OCI-LY7 (cell line): ENCODE measurements around the gene PTCH2. TPM values are rescaled to one million over a fixed set of nuclear protein-coding genes. Genes with fewer than 3 reads are reported as not detected.

Source experiments
- BruUV-seq: library from RNA; stranded (reverse); fragments of 400-500 nt; replicated peaks from 2 replicates; lab custom pipeline; 2021; lab: Mats Ljungman, UMichigan
- CTCF ChIA-PET: fragments of 300-600 bp; sonication (Branson Sonifier 250); formaldehyde crosslinking; loops from one replicate; lab custom pipeline; 2022; ENCODE audit warnings: antibody characterized with exemption; ENCODE audit not compliant: unreplicated experiment; lab: Charles Lee
- POLR2A ChIA-PET: fragments of 300-600 bp; sonication (Branson Sonifier 250); formaldehyde crosslinking; loops from one replicate; lab custom pipeline; 2022; ENCODE audit warnings: antibody characterized with exemption; lab: Charles Lee
- DNase-seq: peaks from one replicate; pipeline ENCODE4 v3.0.0-alpha.2; 2015; ENCODE audit warnings: low spot score
- H2AFZ ChIP-seq: fragments of 200-600 bp; sonication (generic), shearing (Covaris generic); 2 replicates; pipeline ENCODE4 v1.6.1; 2014; ENCODE audit warnings: mild to moderate bottlenecking, antibody characterized with exemption, low read length, moderate library complexity
- H3K27ac ChIP-seq: fragments of 200-600 bp; sonication (generic); 2 replicates; pipeline ENCODE4 v1.5.1; 2014; ENCODE audit warnings: mixed run types, low read depth, mild to moderate bottlenecking, moderate library complexity, low read length, inconsistent platforms; ENCODE audit not compliant: poor library complexity, severe bottlenecking
- H3K36me3 ChIP-seq: fragments of 200-600 bp; sonication (generic); 2 replicates; pipeline ENCODE4 v1.6.1; 2014; ENCODE audit warnings: mild to moderate bottlenecking, antibody characterized with exemption, low read length, moderate library complexity, mixed read lengths; ENCODE audit not compliant: insufficient read depth
- H3K4me1 ChIP-seq: fragments of 200-600 bp; sonication (generic); 2 replicates; pipeline ENCODE4 v1.5.1; 2014; ENCODE audit warnings: mild to moderate bottlenecking, low read length; ENCODE audit not compliant: insufficient read depth, poor library complexity, severe bottlenecking
- H3K4me2 ChIP-seq: fragments of 200-600 bp; sonication (generic); 2 replicates; pipeline ENCODE4 v1.6.1; 2014; ENCODE audit warnings: mild to moderate bottlenecking, low read length
- H3K4me3 ChIP-seq: fragments of 200-600 bp; sonication (generic); 2 replicates; pipeline ENCODE4 v1.5.1; 2014; ENCODE audit warnings: mild to moderate bottlenecking, low read depth, low read length; ENCODE audit not compliant: poor library complexity, severe bottlenecking
- H3K79me2 ChIP-seq: fragments of 200-600 bp; sonication (generic); 2 replicates; pipeline ENCODE4 v1.6.1; 2016; ENCODE audit warnings: low read depth, mild to moderate bottlenecking, low read length, moderate library complexity, mixed read lengths; ENCODE audit not compliant: insufficient read depth
- H3K9me2 ChIP-seq: fragments of 200-600 bp; sonication (generic); 2 replicates; pipeline ENCODE4 v1.6.1; 2016; ENCODE audit warnings: mild to moderate bottlenecking, low read length, mixed read lengths; ENCODE audit not compliant: insufficient read depth
- H3K9me3 ChIP-seq: fragments of 200-600 bp; sonication (generic); 2 replicates; pipeline ENCODE4 v1.6.1; 2014; ENCODE audit warnings: mild to moderate bottlenecking, mixed run types, low read length, mixed read lengths
- H4K20me1 ChIP-seq: fragments of 200-600 bp; sonication (generic); 2 replicates; pipeline ENCODE4 v1.6.1; 2014; ENCODE audit warnings: mild to moderate bottlenecking, antibody characterized with exemption, low read length, moderate library complexity, mixed read lengths; ENCODE audit not compliant: insufficient read depth
- EZH2phosphoT487 ChIP-seq: fragments of 200-600 bp; sonication (generic); IDR thresholded peaks from 2 replicates; pipeline ENCODE4 v1.6.1; 2018; ENCODE audit warnings: low read depth, borderline replicate concordance, mild to moderate bottlenecking, mixed run types, antibody characterized with exemption, low read length, moderate library complexity, mixed read lengths
- intact Hi-C: fragments of 100-400 bp; cut with micrococcal nuclease; formaldehyde crosslinking; loops from one replicate; pipeline ENCODE4 v1.10.0; 2022; ENCODE audit not compliant: unreplicated experiment
- total RNA-seq, 2 experiments: library from RNA; depleted of rRNA in 1 of 2; stranded (reverse); fragments of >200 nt in 1 of 2; shearing (Covaris generic) in 1 of 2; gene quantifications; 2 replicates each; pipeline ENCODE4 v1.2.3, GENCODE V29; 2014 to 2022
- TF ChIP-seq, protein P1 (sequence below): fragments of 200-600 bp; sonication (generic); conservative IDR thresholded peaks from 2 replicates; pipeline ENCODE4 v1.5.1; 2014; ENCODE audit warnings: mild to moderate bottlenecking, antibody characterized with exemption, low read length, moderate library complexity, mixed read lengths

Gene PTCH2
- total RNA-seq, 2 experiments from 2014 or later, result 0.60 to 1.0 TPM

DNA sequence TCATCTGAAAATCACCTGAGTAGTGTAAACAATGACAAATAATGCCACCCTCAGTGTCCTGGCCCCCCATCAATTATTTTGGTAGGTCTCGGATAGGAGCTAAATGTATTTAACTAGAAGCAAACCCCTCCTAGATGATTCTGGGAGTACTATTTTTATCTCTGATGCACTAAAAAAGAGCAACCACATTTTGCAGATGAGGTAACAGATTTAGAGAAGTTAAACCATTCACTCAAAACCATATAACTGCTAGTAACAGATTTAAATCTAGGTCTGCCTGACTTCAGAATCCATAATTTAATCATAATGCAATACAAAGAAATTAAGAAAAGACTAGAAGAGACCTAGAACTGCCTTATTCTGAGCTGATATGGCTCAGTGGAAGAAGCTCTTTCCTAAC is 17.3 kb upstream of the PTCH2 start:
- Histone ChIP-seq H3K4me2 (no peak overlapping the region), H3K27ac (no peak overlapping the region), H3K79me2 (no peaks in the 10 kb centered on the region), H3K4me1 (peaks cover 10% of the 10 kb centered on the region), H3K9me3 (no peaks in the 10 kb centered on the region), H3K4me3 (no peak overlapping the region), H3K36me3 (peaks cover 15% of the 10 kb centered on the region), H3K9me2 (no peaks in the 10 kb centered on the region), H4K20me1 (no peaks in the 10 kb centered on the region), H2AFZ (no peak overlapping the region)
- TF ChIP-seq EZH2phosphoT487, result no peak
- TF ChIP-seq, protein P1, sequence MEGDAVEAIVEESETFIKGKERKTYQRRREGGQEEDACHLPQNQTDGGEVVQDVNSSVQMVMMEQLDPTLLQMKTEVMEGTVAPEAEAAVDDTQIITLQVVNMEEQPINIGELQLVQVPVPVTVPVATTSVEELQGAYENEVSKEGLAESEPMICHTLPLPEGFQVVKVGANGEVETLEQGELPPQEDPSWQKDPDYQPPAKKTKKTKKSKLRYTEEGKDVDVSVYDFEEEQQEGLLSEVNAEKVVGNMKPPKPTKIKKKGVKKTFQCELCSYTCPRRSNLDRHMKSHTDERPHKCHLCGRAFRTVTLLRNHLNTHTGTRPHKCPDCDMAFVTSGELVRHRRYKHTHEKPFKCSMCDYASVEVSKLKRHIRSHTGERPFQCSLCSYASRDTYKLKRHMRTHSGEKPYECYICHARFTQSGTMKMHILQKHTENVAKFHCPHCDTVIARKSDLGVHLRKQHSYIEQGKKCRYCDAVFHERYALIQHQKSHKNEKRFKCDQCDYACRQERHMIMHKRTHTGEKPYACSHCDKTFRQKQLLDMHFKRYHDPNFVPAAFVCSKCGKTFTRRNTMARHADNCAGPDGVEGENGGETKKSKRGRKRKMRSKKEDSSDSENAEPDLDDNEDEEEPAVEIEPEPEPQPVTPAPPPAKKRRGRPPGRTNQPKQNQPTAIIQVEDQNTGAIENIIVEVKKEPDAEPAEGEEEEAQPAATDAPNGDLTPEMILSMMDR, result no peak
- ChIA-PET CTCF (no interaction called here), POLR2A (interaction anchor here (0.6 kb wide), 2 partner anchors 23 to 1011 kb away, joined by 3 read pairs; no protein-coding TSS in a partner anchor)
- BruUV-seq, result no TSS peak
- intact Hi-C loops, result no loop called here
- DNase-seq, result no peak

DNA sequence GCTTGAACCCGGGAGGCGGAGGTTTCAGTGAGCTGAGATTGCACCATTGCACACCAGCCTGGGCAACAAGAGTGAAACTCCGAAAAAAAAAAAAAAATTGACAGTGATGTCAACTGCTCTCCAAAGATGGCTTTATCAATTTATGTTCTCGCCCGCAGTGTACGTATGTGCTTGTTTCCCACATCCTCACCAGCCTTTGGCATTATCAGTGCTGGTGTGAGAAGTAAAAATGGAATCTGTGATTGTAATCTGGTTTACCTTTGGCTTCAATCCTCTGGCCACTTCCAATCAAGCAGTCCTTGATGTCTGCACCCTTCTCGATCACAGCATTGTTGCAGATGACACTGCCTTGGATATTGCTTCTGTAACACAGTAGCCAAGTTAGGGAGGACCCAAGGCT is 14.4 kb upstream of the PTCH2 start:
- H3K4me2 ChIP-seq, result no peak overlapping the region
- BruUV-seq, result no TSS peak
- no peaks in the 10 kb centered on the region for H3K79me2 ChIP-seq
- no peaks in the 10 kb centered on the region for H3K9me3 ChIP-seq
- H3K4me1 ChIP-seq, result peaks cover 10% of the 10 kb centered on the region
- no peaks in the 10 kb centered on the region for H4K20me1 ChIP-seq
- intact Hi-C loops, result no loop called here
- peaks cover 11% of the 10 kb centered on the region for H3K36me3 ChIP-seq
- ChIA-PET CTCF (no interaction called here), POLR2A (no interaction called here)
- DNase-seq, result no peak
- no peak overlapping the region for H3K27ac ChIP-seq
- no peak for TF ChIP-seq EZH2phosphoT487
- TF ChIP-seq, protein P1, result no peak
- H3K9me2 ChIP-seq, result no peaks in the 10 kb centered on the region
- no peak overlapping the region for H2AFZ ChIP-seq
- no peak overlapping the region for H3K4me3 ChIP-seq

DNA sequence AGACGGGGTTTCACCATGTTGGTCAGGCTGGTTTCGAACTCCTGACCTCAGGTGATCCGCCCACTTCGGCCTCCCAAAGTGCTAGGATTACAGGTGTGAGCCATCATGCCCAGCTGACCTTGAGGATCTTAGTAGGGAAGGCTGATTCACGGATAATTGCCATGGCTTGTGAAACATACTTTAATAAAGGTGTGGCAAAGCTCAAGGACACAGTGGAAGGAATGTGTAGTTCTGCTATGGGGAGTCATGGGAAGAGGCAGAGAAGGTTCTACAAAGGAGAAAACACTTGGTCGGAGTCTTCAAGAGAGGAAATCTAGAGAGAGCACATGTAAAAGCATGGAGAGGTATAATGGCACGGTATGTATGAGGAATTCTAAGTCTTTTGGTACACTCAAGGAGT is 12.7 kb upstream of the PTCH2 start:
- CTCF ChIA-PET, result no interaction called here
- Histone ChIP-seq H3K36me3 (peaks cover 13% of the 10 kb centered on the region), H3K4me1 (peaks cover 17% of the 10 kb centered on the region), H3K4me2 (no peak overlapping the region), H3K4me3 (no peak overlapping the region), H3K79me2 (no peaks in the 10 kb centered on the region), H3K9me2 (no peaks in the 10 kb centered on the region), H3K27ac (no peak overlapping the region), H4K20me1 (no peaks in the 10 kb centered on the region), H2AFZ (no peak overlapping the region), H3K9me3 (no peaks in the 10 kb centered on the region)
- BruUV-seq, result no TSS peak
- intact Hi-C loops, result no loop called here
- DNase-seq, result no peak
- no peak for TF ChIP-seq EZH2phosphoT487
- TF ChIP-seq, protein P1, result no peak
- POLR2A ChIA-PET, result no interaction called here
